GM12878 (cell line): ENCODE measurements around the gene RAB3A. TPM values are rescaled to one million over a fixed set of nuclear protein-coding genes. Genes with fewer than 3 reads are reported as not detected.

ENCODE experiments used
- ATAC-seq: fragments of 200-7000 bp; cut with Tn5 transposase; 3 replicates; pipeline ENCODE4 v1.9.1; 2020; ENCODE audit warnings: mild to moderate bottlenecking, moderate library complexity
- BruUV-seq: library from RNA; stranded (reverse); fragments of 400-500 nt; replicated peaks from 2 replicates; lab custom pipeline; 2021; lab: Mats Ljungman, UMichigan
- CTCF ChIA-PET: fragments of 300-600 bp; sonication (Branson Sonifier 250); formaldehyde crosslinking; extraction: SDS; loops from one replicate; lab custom pipeline; 2021; ENCODE audit warnings: inconsistent platforms; lab: Yijun Ruan, JAX
- POLR2A ChIA-PET: fragments of 350-600 bp; formaldehyde crosslinking; extraction: SDS; loops from one replicate; lab custom pipeline; 2021; ENCODE audit warnings: inconsistent platforms; lab: Charles Lee
- RAD21 ChIA-PET: fragments of 300-600 bp; sonication (Branson Sonifier 250); formaldehyde crosslinking; loops from one replicate; lab custom pipeline; 2023; ENCODE audit warnings: antibody characterized with exemption; ENCODE audit not compliant: unreplicated experiment; lab: Charles Lee
- SMC1A ChIA-PET: fragments of 300-600 bp; sonication (Branson Sonifier 250); formaldehyde crosslinking; loops from one replicate; lab custom pipeline; 2023; ENCODE audit not compliant: unreplicated experiment, uncharacterized antibody; lab: Charles Lee
- DNase-seq: peaks from one replicate; pipeline ENCODE4 v3.0.0-alpha.2; 2011; ENCODE audit warnings: low read depth, low spot score
- FAIRE-seq: peaks from 3 replicates; lab custom pipeline; 2011; peaks lifted over from hg19 to GRCh38; lab: Jason Lieb, UNC
- H2AFZ ChIP-seq: 2 replicates; pipeline ENCODE4 v1.6.0; 2011; ENCODE audit warnings: low read depth, low read length, control low read depth; ENCODE audit not compliant: control insufficient read depth
- H3K27ac ChIP-seq: 2 replicates; pipeline ENCODE4 v1.5.1; 2011; ENCODE audit warnings: control low read depth; ENCODE audit not compliant: control insufficient read depth, insufficient read depth
- H3K27me3 ChIP-seq, 2 experiments: replicated peaks in 1 of 2; 2 replicates each; pipeline versions ENCODE4 v1.6.0 to v1.6.1; 2011; ENCODE audit warnings: low read length in 1 of 2; ENCODE audit not compliant: control insufficient read depth in 2 of 2, insufficient read depth in 2 of 2
- H3K36me3 ChIP-seq, 2 experiments: 2 replicates each; pipeline ENCODE4 v1.5.1; 2011; ENCODE audit warnings: low read length in 1 of 2; ENCODE audit not compliant: control insufficient read depth in 2 of 2, insufficient read depth in 2 of 2
- H3K4me1 ChIP-seq: 2 replicates; pipeline ENCODE4 v1.6.1; 2011; ENCODE audit warnings: mild to moderate bottlenecking, low read length, moderate library complexity, mixed read lengths; ENCODE audit not compliant: control insufficient read depth, insufficient read depth
- H3K4me2 ChIP-seq: 2 replicates; pipeline ENCODE4 v1.6.0; 2011; ENCODE audit warnings: control low read depth; ENCODE audit not compliant: control insufficient read depth, insufficient read depth
- H3K4me3 ChIP-seq: fragments of 200-600 bp; sonication (generic); 2 replicates; pipeline ENCODE4 v1.5.1; 2016
- H3K79me2 ChIP-seq: 2 replicates; pipeline ENCODE4 v1.6.0; 2011; ENCODE audit warnings: low read length; ENCODE audit not compliant: control insufficient read depth, insufficient read depth
- H3K9ac ChIP-seq: 2 replicates; pipeline ENCODE4 v1.8.0; 2011; ENCODE audit warnings: low read length, control low read depth, mixed read lengths; ENCODE audit not compliant: control insufficient read depth, insufficient read depth
- H3K9me3 ChIP-seq: replicated peaks from 3 replicates; pipeline ENCODE4 v1.5.1; 2011; ENCODE audit warnings: mild to moderate bottlenecking, low read length; ENCODE audit not compliant: control insufficient read depth, insufficient read depth
- H4K20me1 ChIP-seq: 2 replicates; pipeline ENCODE4 v1.6.0; 2011; ENCODE audit not compliant: control insufficient read depth, insufficient read depth
- HCFC1 ChIP-seq: fragments of 150-350 bp; IDR thresholded peaks from 2 replicates; pipeline ENCODE4 v1.6.1; 2014; ENCODE audit warnings: low read length
- MTA3 ChIP-seq: IDR thresholded peaks from 2 replicates; pipeline ENCODE4 v1.6.1; 2012; ENCODE audit warnings: low read length, inconsistent platforms, borderline replicate concordance
- NFYB ChIP-seq: IDR thresholded peaks from 2 replicates; pipeline ENCODE4 v1.6.1; 2011; ENCODE audit warnings: low read depth, mild to moderate bottlenecking, low read length, improper control_type of control experiment, moderate library complexity; ENCODE audit not compliant: insufficient read depth
- SKIL ChIP-seq: fragments of 450-650 bp; IDR thresholded peaks from 2 replicates; pipeline ENCODE4 v1.6.1; 2017; ENCODE audit warnings: mild to moderate bottlenecking, low read depth, inconsistent platforms; ENCODE audit not compliant: poor library complexity, severe bottlenecking
- TARDBP ChIP-seq: IDR thresholded peaks from 2 replicates; pipeline ENCODE4 v1.6.1; 2016; ENCODE audit warnings: borderline replicate concordance
- ZZZ3 ChIP-seq: IDR thresholded peaks from 2 replicates; pipeline ENCODE4 v1.6.1; 2011; ENCODE audit warnings: low read depth; ENCODE audit not compliant: control insufficient read depth, insufficient read length
- WGBS: methylation state at CpG from one replicate; pipeline ENCODE4 v1.1.6; 2016; ENCODE audit warnings: low lambda C conversion rate; ENCODE audit not compliant: insufficient replicate concordance, insufficient coverage; ENCODE audit errors: missing lambda C conversion rate; 5-methylcytosine and 5-hydroxymethylcytosine counted together
- in situ Hi-C: fragments of 300-500 bp; cut with MboI; formaldehyde crosslinking; loops from 9 replicates; pipeline ENCODE4 v1.14.3; 2018; ENCODE audit warnings: mixed read lengths
- intact Hi-C: fragments of 100-400 bp; cut with micrococcal nuclease; formaldehyde crosslinking; loops from one replicate; pipeline ENCODE4 v1.14.2; 2022; ENCODE audit not compliant: unreplicated experiment
- polyA plus RNA-seq, 11 experiments: library from polyadenylated mRNA; depleted of rRNA in 4 of 11; unstranded in 6 of 11; stranded (reverse) in 5 of 11; fragments of >200 nt; fragmentation: Nextera tagmentation in 4 of 11; fragmentation: Illumina TruSeq in 1 of 11; extraction: Ambion mirVana in 4 of 11; extraction: Trizol in 1 of 11; gene quantifications; 1 replicate in 1 of 11; 2 replicates in 10 of 11; pipeline versions ENCODE4 v1.2.1 to v1.2.3, GENCODE V29; 2011 to 2016; ENCODE audit warnings: inconsistent platforms in 2 of 11, missing spikeins in 2 of 11, low read depth in 1 of 11
- total RNA-seq, 4 experiments: library from RNA; depleted of rRNA in 3 of 4; stranded (reverse); fragments of >200 nt in 3 of 4; fragmentation: Illumina TruSeq in 1 of 4; extraction: Trizol in 1 of 4; gene quantifications; 2 replicates each; pipeline versions ENCODE4 v1.2.1 to v1.2.3, GENCODE V29; 2013 to 2021

Gene RAB3A
- total and polyA plus RNA-seq, 10 of the 15 experiments (the other 5 are each of a cell fraction or from before 2014, with no cell fraction given) = 0.07 to 3.5 (median 1.2) TPM; not detected in 1

- BruUV-seq = no TSS peak
- no peak for FAIRE-seq
- Histone ChIP-seq H3K4me2 (no peak overlapping the region), H3K36me3 (no peaks in the 10 kb centered on the region), H2AFZ (no peak overlapping the region), H3K4me3 (no peak overlapping the region), H3K9ac (no peak overlapping the region), H3K27ac (no peak overlapping the region), H4K20me1 (no peaks in the 10 kb centered on the region), H3K27me3 (no peaks in the 10 kb centered on the region; a peak in 1 of 4 replicates), H3K9me3 (no peaks in the 10 kb centered on the region), H3K79me2 (no peaks in the 10 kb centered on the region), H3K4me1 (peaks cover 5% of the 10 kb centered on the region)
- SMC1A ChIA-PET = interaction anchor here (0.7 to 7.6 kb wide), 6 partner anchors 25 to 79 kb away, joined by 3 to 121 read pairs (median 5); partner anchors contain the start of genes MPV17L2 and RAB3A
- CTCF ChIA-PET = interaction anchor here (0.7 to 8.0 kb wide), 10 partner anchors 11 to 242 kb away, joined by 3 to 213 read pairs (median 4); partner anchors contain the start of genes ARRDC2, MPV17L2 and RAB3A
- POLR2A ChIA-PET = interaction anchor here (0.7 to 1.3 kb wide), 2 partner anchors 45 to 84 kb away, joined by 3 read pairs; no protein-coding TSS in a partner anchor
- intact Hi-C loops = no loop called here
- in situ Hi-C loops = loop anchor here (5.0 kb wide), 1 partner anchor 43 kb away; no protein-coding TSS in a partner anchor
- no peak for TF ChIP-seq SKIL
- TF ChIP-seq TARDBP = no peak
- TF ChIP-seq HCFC1 = no peak
- TF ChIP-seq NFYB = no peak
- TF ChIP-seq MTA3 = no peak
- TF ChIP-seq ZZZ3 = no peak
- no peak for ATAC-seq
- no peak for DNase-seq
- 50% methylated on average over 5 of the region's 5 CpGs for WGBS
- RAD21 ChIA-PET = interaction anchor here (0.9 to 8.7 kb wide), 6 partner anchors 18 to 79 kb away, joined by 3 to 175 read pairs (median 7); partner anchors contain the start of genes MPV17L2 and RAB3A
These were observed 46.0 kb upstream of the RAB3A start for GRCh38 chr19:18249834-18250233.
